Cardiac septum (tissue), 1 donor: ENCODE measurements around the gene SPCS1. TPM values are rescaled to one million over a fixed set of nuclear protein-coding genes. Genes with fewer than 3 reads are reported as not detected.
"Not testable (repeated sequence)": the region's sequence is repeated elsewhere in the genome, so short reads cannot be mapped to it uniquely, and the experiment has no call there.

Source experiments
- DNase-seq: peaks from one replicate; pipeline ENCODE4 v3.0.0-alpha.2; 2020; ENCODE audit warnings: low spot score
- intact Hi-C: fragments of 100-400 bp; cut with DNase I; formaldehyde crosslinking; loops from one replicate; pipeline ENCODE4 v1.14.0; 2022
- long read RNA-seq: library from polyadenylated mRNA; unstranded; transcript quantifications from one replicate; pipeline ENCODE4 v2.0.0, GENCODE V29; 2021
- total RNA-seq: library from RNA; stranded (reverse); fragmentation: NEBNext Ultra II Directional; extraction: Animal tissue kit (Norgen Biotek cat#: 25700); gene quantifications from one replicate; pipeline ENCODE4 v1.2.1, GENCODE V29; 2021
- donor health status: DM: no; HTN: no; CAD: no.

Gene SPCS1
- total RNA-seq = 79.4 TPM
- long read RNA-seq, full-length matches to known transcripts = 91 of 101 reads
- long read RNA-seq, partial matches to known transcripts = 4 of 101 reads
- long read RNA-seq, other reads (novel, unspliced or antisense) = 6 of 101 reads

GRCh38 chr3:52705688-52706686 lies at the start of gene SPCS1, which contains the start of gene GLT8D1:
Gene SPCS1 (plus strand): TSS chr3:52706106. CDS start chr3:52706247, 141 bp downstream.
Gene GLT8D1 (minus strand): TSS chr3:52705791. CDS start chr3:52700460, 5,331 bp downstream.
- DNase-seq = peak; percentile 93
- intact Hi-C loops = loop anchor here (2.0 kb wide), 1 partner anchor 21 kb away; the partner anchor contains the start of gene PBRM1

- DNase-seq = no peak
Measured at GRCh38 chr3:52660046-52660445, 45.9 kb upstream of the SPCS1 start.

DNA sequence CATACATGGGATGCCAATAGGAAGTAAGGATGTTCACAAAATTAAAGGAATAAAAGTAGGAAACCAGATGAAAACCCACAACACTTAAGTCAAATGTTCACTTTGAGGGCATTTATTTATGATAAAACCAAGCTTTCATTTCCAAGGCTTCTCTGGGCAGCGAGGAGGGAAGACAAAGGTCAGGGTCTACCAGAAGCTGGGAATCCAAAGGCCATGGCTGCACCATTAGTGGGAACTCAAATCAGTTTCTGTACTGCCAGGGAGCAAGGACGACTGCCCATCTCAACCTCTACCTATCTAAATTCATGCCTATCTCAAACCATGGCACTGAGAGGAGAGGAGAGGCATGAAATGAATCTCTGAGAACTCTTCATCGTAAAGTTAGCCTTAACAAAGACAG lies 42.8 kb upstream of the SPCS1 start:
- intact Hi-C loops = no loop called here
- no peak for DNase-seq

More at GRCh38 chr3:52660046-52660445, 45.9 kb upstream of the SPCS1 start:
- intact Hi-C loops = no loop called here

- intact Hi-C loops = no loop called here
- no peak for DNase-seq
Measured at GRCh38 chr3:52670621-52671521, 35.0 kb upstream of the SPCS1 start.

GRCh38 chr3:52671676-52672075 lies 34.2 kb upstream of the SPCS1 start:
- DNase-seq = no peak
- intact Hi-C loops = no loop called here

DNA sequence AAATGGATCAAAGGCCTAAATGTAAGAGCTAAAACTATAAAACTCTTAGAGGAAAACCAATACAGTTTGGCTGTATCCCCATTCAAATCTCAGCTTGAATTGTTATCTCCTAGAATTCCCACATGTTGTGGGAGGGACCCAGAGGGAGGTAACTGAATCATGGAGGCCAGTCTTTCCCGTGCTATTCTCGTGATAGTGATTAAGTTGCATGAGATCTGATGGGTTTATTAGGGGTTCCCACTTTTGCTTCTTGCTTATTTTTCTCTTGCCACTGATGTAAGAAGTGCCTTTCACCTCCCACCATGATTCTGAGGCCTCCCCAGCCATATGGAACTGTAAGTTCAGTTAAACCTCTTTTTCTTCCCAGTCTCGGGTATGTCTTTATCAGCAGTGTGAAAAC lies 29.7 kb upstream of the SPCS1 start:
- DNase-seq, intact Hi-C loops: not testable (repeated sequence)

DNA sequence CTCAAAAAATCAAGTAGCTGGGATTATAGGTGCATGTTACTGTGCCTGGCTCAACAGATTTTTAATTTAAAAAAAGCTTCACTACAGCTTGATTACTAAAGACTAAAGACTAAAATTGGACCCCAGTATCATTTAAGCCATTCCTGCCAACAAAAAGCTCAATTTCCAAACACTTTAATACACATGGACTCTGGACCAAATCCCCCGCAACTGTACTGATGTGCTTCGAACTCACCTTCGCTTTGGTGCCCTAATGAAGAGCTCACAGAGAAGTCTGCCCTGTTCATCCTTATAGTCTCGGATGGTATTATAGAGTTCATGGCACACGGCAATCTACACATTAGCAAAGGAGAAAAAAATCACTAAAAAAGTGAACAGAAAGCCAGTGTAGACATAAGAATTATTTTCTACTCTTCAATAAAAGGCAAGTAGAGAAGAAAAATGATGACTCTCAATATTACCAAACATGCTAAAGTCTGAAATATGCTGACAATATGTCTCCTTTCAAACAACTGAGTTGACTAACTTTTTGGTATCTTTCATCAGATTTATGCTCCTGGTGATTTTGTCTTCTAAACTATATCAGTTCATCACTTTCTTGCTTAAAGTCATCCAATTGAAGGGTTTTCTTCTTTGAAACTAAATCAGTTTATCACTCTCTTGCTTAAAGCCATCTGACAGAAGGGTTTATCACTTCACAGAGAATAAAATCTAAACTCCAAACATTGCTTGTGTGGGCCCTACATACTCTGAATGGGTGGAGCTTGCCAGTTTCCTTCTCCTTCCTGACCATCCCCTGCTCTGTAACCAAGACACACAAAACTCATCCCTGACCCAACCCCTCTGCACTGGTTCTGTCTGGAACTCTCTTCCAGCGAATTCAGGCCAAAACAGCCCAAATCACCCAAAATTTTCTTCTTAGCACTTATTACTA lies 27.4 kb upstream of the SPCS1 start:
- intact Hi-C loops = no loop called here
- DNase-seq = no peak

DNA sequence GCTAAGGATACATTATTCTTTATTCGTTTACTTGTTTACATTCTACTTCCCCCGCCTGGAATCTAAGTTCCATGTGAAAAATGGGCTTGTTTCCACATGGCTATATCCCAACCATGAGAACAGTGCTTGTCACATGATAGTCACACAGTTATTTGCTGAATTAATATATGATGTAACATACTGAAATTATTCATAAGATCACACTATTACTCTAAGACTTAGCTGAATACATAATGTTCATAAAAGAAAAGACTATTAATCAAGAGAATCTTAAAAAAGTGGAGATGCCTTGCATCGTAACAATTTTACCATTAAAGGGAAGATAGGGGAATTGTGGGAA lies 26.7 kb upstream of the SPCS1 start:
- no peak for DNase-seq
- intact Hi-C loops = no loop called here

DNA sequence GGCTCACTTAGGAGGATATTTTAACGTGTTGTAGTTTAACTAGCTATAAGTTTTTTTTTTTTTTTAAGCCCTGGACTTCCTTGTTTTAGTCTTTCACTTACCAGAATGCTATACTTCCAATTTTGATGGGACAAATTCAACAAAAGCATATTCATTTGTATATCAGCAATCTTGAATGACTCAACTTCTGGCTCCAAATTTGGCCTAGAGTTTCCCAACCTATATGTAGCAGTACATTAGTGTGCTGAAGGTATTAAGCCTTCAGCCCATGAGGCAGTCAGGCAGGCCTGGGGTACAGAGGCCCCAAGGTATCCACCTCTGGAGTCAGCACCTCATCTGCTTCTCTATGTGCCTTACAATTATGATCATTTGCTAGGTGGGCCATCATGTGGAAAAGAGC lies 26.1 kb upstream of the SPCS1 start:
- intact Hi-C loops = loop anchor here (5.0 kb wide), 1 partner anchor 208 kb away; no protein-coding TSS in a partner anchor
- no peak for DNase-seq

GRCh38 chr3:52681596-52681995 lies 24.3 kb upstream of the SPCS1 start:
- intact Hi-C loops = loop anchor here (5.0 kb wide), 1 partner anchor 209 kb away; no protein-coding TSS in a partner anchor
- DNase-seq = no peak

DNA sequence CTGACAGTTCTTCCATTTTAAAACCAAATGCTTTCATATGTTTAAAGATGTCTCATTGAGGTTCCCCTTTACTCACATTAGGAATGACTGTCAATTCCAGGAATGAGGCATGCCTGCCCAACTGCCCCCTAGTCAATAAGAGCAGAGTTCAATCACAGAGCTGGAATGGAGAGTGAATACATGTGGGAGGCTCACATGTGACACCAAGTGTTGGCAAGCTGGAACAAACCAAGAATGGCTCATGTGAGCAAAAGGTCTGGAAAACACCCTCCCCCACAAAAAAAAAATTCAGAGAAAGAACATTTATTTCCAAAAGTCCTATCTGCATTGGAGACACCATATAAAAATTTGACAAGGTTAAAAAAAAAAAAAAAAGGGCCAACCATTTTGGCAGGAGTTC lies 23.9 kb upstream of the SPCS1 start:
- DNase-seq = no peak
- intact Hi-C loops = loop anchor here (5.0 kb wide), 1 partner anchor 210 kb away; no protein-coding TSS in a partner anchor

DNA sequence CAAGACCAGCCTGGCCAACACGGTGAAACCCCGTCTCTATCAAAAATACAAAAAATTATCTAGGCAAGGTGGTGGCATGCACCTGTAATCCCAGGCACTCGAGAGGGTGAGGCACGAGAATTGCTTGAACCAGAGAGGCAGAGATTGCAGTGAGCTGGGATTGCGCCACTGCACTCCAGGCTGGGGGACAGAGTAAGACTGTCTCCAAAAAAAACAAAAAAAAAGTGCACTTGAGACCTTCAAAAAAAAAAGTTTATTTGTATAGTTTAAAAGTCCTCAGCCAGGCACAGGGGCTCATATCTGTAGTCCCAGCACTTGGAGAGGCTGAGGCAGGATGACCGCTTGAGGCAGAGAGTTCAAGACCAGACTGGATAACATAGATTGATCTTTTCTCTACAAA lies 22.3 kb upstream of the SPCS1 start:
- intact Hi-C loops = loop anchor here (2.0 to 5.0 kb wide), 2 partner anchors 21 to 211 kb away; partner anchors contain the start of gene GLT8D1
- no peak for DNase-seq

- intact Hi-C loops = loop anchor here (2.0 to 5.0 kb wide), 2 partner anchors 21 to 212 kb away; partner anchors contain the start of gene GLT8D1
Measured at GRCh38 chr3:52684184-52684583, 21.7 kb upstream of the SPCS1 start.

GRCh38 chr3:52685285-52685708 lies 20.6 kb upstream of the SPCS1 start:
- intact Hi-C loops = loop anchor here (2.0 kb wide), 1 partner anchor 20 kb away; the partner anchor contains the start of gene GLT8D1
- peak; percentile 88 for DNase-seq

More at GRCh38 chr3:52684184-52684583, 21.7 kb upstream of the SPCS1 start:
- DNase-seq = no peak

DNA sequence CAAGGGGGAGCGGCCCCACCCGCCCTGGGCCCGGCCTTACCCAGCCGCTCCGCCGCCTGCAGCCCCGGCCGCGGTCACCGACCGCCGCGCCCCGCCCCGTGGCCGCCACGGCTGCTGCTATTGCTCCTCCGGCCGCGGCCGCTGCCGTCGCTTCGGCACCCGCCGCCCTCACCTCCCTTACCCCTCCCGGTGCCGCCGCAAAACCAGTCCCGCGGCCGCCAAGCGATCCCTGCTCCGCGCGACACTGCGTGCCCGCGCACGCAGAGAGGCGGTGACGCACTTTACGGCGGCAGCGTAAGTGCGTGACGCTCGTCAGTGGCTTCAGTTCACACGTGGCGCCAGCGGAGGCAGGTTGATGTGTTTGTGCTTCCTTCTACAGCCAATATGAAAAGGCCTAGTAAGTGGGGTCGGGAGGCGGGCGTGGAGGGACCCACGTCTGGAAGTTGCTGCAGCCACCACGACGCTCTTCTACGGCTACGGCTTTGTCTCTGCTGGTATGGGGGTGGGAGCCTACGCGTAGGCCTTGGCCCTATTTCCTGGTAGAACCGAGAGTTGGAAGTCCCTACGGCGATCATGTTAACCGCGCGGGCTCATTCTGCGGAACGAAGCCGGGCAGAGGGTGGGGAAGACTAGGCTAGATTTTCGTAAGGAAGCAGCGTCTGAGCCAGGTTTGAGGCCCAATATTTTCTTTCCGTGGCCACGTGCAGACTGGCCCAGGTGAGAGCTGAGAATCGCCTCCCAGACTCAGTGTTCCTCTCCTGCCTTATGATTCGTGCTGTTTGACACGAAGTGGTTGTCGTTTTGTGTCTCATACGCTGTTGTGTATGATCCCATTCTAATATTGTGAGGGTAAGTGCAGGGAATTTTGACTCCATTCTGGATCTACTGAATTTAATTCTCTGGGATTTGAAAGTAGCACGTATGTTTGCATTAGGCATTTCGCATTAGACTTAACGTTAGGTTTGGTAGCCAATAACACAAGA lies 19.9 kb upstream of the SPCS1 start, which contains the start of the genes GNL3 and PBRM1:
Gene GNL3 (plus strand): TSS at position 324 of the 983 bp plus-strand sequence. CDS start 61 bp downstream, at position 385.
Gene PBRM1 (minus strand): TSS at position 205 of the 983 bp plus-strand sequence.
- intact Hi-C loops = loop anchor here (2.0 kb wide), 1 partner anchor 19 kb away; the partner anchor contains the start of gene GLT8D1
- peak; percentile 96 for DNase-seq

GRCh38 chr3:52688266-52688665 lies 17.6 kb upstream of the SPCS1 start:
- DNase-seq = no peak
- intact Hi-C loops = no loop called here

DNA sequence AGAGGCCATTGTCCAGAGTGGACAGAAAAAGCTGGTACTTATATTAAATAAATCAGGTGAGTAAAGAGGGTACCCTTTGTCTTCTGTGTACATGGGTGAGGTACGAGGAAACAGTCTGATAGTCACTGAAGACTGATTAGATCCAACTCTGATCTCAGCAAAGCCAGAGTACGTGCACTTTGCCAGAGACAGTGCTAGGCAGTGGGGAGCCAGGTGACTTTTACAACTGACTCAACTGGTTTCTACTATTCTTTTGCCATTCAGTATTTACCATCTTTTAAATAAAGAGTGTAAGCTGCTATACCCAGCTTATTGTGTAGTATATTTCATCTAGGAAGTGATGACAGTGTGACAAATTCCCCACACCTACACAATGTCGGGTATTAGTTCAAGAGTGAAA lies 16.8 kb upstream of the SPCS1 start:
- intact Hi-C loops = no loop called here
- DNase-seq = no peak
